Ovary (tissue), 10 donors: ENCODE data around the gene IDH2. TPM values are rescaled to one million over a fixed set of nuclear protein-coding genes. Genes with fewer than 3 reads are reported as not detected.
"Not testable (repeated sequence)": the region's sequence is repeated elsewhere in the genome, so short reads cannot be mapped to it uniquely, and the experiment has no call there.

Source experiments
- DNase-seq, 5 donors: peaks; one replicate each; pipeline ENCODE4 v3.0.0-alpha.2; 2019 to 2020
- H3K27ac ChIP-seq, 2 donors: fragments of 200-600 bp; one replicate each; pipeline versions ENCODE4 v1.5.1 to v1.8.0; 2019 to 2022
- H3K27me3 ChIP-seq: fragments of 200-600 bp; one replicate; pipeline ENCODE4 v1.8.0; 2022
- H3K36me3 ChIP-seq: fragments of 200-600 bp; sonication (generic); one replicate; pipeline ENCODE4 v1.5.1; 2019
- H3K4me1 ChIP-seq: one replicate; pipeline ENCODE4 v1.8.1; 2013; ENCODE audit warnings: mild to moderate bottlenecking, moderate library complexity; ENCODE audit not compliant: insufficient read depth
- H3K4me3 ChIP-seq: fragments of 200-600 bp; sonication (generic); one replicate; pipeline ENCODE4 v1.5.1; 2017
- H3K9me3 ChIP-seq, 2 donors: fragments of 200-600 bp in 1 of 2; sonication (generic) in 1 of 2; one replicate each; pipeline versions ENCODE4 v1.5.1 to v1.8.1; 2013 to 2019; ENCODE audit warnings: mild to moderate bottlenecking in 1 of 2, moderate library complexity in 1 of 2
- EP300 ChIP-seq: sonication (generic); formaldehyde crosslinking; IDR thresholded peaks from one replicate; pipeline ENCODE4 v1.6.1; 2017; ENCODE audit warnings: antibody characterized with exemption
- POLR2A ChIP-seq: fragments of 450-650 bp; IDR thresholded peaks from one replicate; pipeline ENCODE4 v1.6.1; 2017; ENCODE audit warnings: antibody characterized with exemption, mild to moderate bottlenecking, moderate library complexity
- WGBS, 3 donors: extraction: QIAGEN DNeasy Blood & Tissue Kit in 1 of 3; methylation state at CpG; one replicate each; pipeline versions ENCODE4 v1.1.5 to v1.1.7; 2013 to 2017; 5-methylcytosine and 5-hydroxymethylcytosine counted together
- intact Hi-C, 4 donors: fragments of 100-400 bp; cut with DNase I; formaldehyde crosslinking; loops; one replicate each; pipeline versions ENCODE4 v1.11.0 to v1.15.1; 2022 to 2023
- long read RNA-seq, 3 donors: library from polyadenylated mRNA in 2 of 3; unstranded in 2 of 3; transcript quantifications; one replicate each; pipeline ENCODE4 v2.0.0 and lab custom pipeline, GENCODE V29; 2021 to 2026
- polyA plus RNA-seq, 2 donors: library from polyadenylated mRNA; stranded (reverse); fragments of 200-250 nt in 1 of 2; fragments of 350-450 nt in 1 of 2; fragmentation: Illumina TruSeq in 1 of 2; extraction: RNeasy Lipid Tissue Mini Kit (QIAGEN cat#74804) in 1 of 2; gene quantifications; one replicate each; pipeline ENCODE4 v1.2.3, GENCODE V29; 2013 to 2014
- total RNA-seq, 7 donors: library from RNA; depleted of rRNA in 2 of 7; stranded (reverse); fragments of >200 nt in 2 of 7; fragmentation: NEBNext Ultra II Directional in 3 of 7; extraction: Animal tissue kit (Norgen Biotek cat#: 25700) in 3 of 7; gene quantifications; one replicate each; pipeline versions ENCODE4 v1.1.0 to v1.2.4, GENCODE V29; 2016 to 2023
- TF ChIP-seq, protein P1 (sequence below), 3 donors: fragments of 450-650 bp in 2 of 3; fragments of 200-600 bp in 1 of 3; IDR thresholded peaks; one replicate each; pipeline versions ENCODE4 v1.5.1 to v1.8.0; 2016 to 2022; ENCODE audit warnings: antibody characterized with exemption in 3 of 3, mild to moderate bottlenecking in 1 of 3
- donor health status: DM: no; HTN: no; CAD: no; lungs with moderate emphysema.
- donor health status: DM: no; HTN: no; CAD: no.
- donor health status: Bipolar disorder and iron deficiency.
- donor health status: DM: yes; HTN: yes; CAD: no.
- donor health status: DM: no; HTN: no; CAD: no.
- donor health status: DM: yes; HTN: yes; CAD: no.

Gene IDH2
- total RNA-seq = 10 to 100 TPM; 13.7 to 44.6 (median 25.4) TPM
- 10 to 100 TPM; 21.3 to 27.4 TPM for polyA plus RNA-seq
- long read RNA-seq, donor 1, transcript IDH2-201 (11 exons, 2,694 nt) = major isoform, 128 of 148 reads
- long read RNA-seq, donor 1, partial matches to known transcripts = 12 of 148 reads
- long read RNA-seq, donor 1, other reads (novel, unspliced or antisense) = 6 of 148 reads
- long read RNA-seq, donor 2, transcript IDH2-201 (11 exons, 2,694 nt) = major isoform, 15 of 15 reads
- long read RNA-seq, donor 2, partial matches to known transcripts = 0 of 15 reads
- long read RNA-seq, donor 2, other reads (novel, unspliced or antisense) = 0 of 15 reads
- long read RNA-seq, donor 3, transcript IDH2-201 (11 exons, 2,694 nt) = major isoform, 74 of 88 reads
- long read RNA-seq, donor 3, partial matches to known transcripts = 5 of 88 reads
- long read RNA-seq, donor 3, other reads (novel, unspliced or antisense) = 7 of 88 reads

DNA sequence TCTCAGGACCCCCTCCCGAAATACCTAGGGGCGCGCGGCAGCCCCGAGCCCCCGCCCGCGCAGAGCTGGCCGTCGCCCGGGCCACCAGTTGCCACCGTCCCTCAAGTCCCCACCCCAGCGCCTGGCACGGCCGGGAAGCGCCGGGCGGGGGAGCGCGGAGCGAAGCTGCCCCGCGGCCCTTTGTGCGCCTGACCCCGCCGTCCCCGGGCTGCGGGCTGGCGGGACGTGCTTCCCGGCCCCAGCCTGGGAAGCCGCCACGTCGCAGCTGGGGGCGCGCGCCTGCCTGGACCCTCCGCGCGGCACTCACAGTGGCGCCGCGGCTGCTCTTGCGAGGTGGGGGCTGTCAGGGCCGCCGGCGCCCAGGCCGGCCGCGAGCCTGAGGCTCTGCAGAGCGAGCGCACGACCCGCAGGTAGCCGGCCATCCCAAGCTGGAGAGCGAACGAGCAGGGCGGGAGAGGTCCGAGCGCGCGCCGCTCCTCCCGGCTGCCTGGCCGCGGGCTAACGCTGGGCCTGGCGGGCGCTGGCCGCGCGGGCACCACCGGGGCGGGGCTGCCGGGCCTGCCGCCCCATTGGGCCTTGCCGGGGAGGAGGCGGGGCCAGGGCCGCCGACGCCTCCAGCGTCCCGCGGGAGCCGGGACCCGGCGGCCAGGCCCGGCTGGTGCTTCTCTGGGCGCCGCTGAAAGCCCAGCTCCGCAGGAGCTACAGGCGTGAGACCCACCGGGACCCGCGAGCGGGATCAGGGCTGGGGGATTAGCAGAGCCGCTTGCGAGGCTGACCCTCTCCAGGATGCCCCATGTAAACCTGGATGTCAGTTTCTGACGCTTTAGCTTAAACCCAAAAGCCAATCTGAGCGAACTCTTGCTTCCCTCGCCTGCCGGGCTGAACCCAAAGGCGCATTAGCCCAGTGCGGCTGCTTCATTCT lies at the start of gene IDH2:
IDH2 (minus strand) TSS at position 500 of the 922 bp plus-strand sequence; CDS start at position 422, 78 bp downstream.
- TF ChIP-seq, protein P1, sequence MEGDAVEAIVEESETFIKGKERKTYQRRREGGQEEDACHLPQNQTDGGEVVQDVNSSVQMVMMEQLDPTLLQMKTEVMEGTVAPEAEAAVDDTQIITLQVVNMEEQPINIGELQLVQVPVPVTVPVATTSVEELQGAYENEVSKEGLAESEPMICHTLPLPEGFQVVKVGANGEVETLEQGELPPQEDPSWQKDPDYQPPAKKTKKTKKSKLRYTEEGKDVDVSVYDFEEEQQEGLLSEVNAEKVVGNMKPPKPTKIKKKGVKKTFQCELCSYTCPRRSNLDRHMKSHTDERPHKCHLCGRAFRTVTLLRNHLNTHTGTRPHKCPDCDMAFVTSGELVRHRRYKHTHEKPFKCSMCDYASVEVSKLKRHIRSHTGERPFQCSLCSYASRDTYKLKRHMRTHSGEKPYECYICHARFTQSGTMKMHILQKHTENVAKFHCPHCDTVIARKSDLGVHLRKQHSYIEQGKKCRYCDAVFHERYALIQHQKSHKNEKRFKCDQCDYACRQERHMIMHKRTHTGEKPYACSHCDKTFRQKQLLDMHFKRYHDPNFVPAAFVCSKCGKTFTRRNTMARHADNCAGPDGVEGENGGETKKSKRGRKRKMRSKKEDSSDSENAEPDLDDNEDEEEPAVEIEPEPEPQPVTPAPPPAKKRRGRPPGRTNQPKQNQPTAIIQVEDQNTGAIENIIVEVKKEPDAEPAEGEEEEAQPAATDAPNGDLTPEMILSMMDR (IDR thresholded peaks at IDR 0.05) = peak in 1 of 3 donors; percentile 33
- peak; percentile 73 for TF ChIP-seq POLR2A
- TF ChIP-seq EP300 = no peak
- peak within 1 kb of the TSS; percentile 85 for H3K4me3 ChIP-seq
- H3K27ac ChIP-seq = peak within 1 kb of the TSS; percentile 83 to 92
- 0 to 1% (median 0%) methylated on average over 54 to 102 of the region's 104 CpGs for WGBS, 3 donors
- DNase-seq = peak; percentile 76 to 88 (median 81)
- H3K4me1 ChIP-seq = peaks cover 10% of the 10 kb centered on the region
- H3K27me3 ChIP-seq = no peaks in the 10 kb centered on the region
- H3K9me3 ChIP-seq = no peaks in the 10 kb centered on the region
- no peaks in the 10 kb centered on the region for H3K36me3 ChIP-seq
- intact Hi-C loops = no loop called here

DNA sequence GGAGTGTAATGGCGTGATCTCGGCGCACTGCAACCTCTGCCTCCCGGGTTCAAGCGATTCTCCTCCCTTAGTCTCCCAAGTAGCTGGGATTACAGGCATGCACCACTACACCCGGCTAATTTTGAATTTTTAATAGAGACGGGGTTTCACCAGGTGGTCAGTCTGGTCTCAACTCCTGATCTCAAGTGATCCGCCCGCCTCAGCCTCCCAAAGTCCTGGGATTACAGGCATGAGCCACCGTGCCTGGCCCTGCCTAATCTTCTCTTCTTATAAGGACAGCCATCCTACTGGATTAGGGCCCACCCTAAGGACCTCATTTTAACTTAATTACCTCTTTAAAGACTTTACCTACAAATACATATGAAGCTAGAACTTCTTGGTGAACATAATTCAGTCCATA lies 48.3 kb upstream of the IDH2 start:
- 94 to 96% (median 94%) methylated on average over 10 of the region's 10 CpGs for WGBS, 3 donors
- not testable (repeated sequence) for H3K36me3 ChIP-seq, H3K27ac ChIP-seq, DNase-seq, H3K4me1 ChIP-seq, H3K4me3 ChIP-seq, H3K27me3 ChIP-seq, H3K9me3 ChIP-seq
- intact Hi-C loops = loop anchor here in 1 of 4 donors (5.0 kb wide), 1 partner anchor 162 kb away; no protein-coding TSS in a partner anchor

DNA sequence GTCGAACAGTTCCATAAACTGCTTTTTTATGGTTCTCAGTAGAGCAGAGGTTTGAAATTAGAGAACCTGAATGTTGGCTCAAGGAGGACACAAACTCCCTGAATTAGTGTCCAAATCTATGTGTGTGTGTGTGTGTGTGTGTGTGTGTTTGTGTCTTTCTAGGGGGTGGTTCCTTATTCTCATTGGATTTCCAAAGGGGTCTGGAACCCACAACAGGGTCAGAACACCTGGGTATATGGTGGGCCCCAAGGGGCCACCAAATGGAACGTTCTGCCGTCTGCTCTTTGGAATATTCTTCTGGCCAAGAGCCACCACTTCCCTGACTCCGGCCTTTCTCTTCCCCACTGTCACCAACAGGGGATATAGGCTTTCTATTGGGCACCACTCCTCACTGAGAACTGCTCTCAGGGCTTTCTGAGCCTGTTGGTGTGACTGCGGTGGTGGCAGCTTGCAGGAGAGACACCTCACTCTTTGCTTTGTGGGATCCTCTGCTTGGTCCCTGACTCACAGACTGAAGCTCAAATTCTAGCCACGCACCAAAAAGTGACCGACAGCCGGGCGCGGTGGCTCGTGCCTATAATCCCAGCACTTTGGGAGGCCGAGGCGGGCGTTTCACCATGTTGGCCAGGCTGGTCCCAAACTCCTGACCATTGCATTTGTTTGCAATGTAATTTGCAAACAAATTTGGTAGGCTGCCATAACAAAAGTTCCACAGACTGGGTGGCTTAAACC lies 47.5 kb upstream of the IDH2 start:
- 78 to 80% (median 80%) methylated on average over 14 of the region's 14 CpGs for WGBS, 3 donors
- H3K4me1 ChIP-seq = peaks cover 2% of the 10 kb centered on the region
- TF ChIP-seq POLR2A (no peak), EP300 (no peak)
- TF ChIP-seq, protein P1 (IDR thresholded peaks at IDR 0.05) = no peak
- no peaks in the 10 kb centered on the region for H3K9me3 ChIP-seq
- no peak for DNase-seq
- no peaks in the 10 kb centered on the region for H3K36me3 ChIP-seq
- no peaks in the 10 kb centered on the region for H3K27me3 ChIP-seq
- intact Hi-C loops = loop anchor here in 1 of 4 donors (5.0 to 10.0 kb wide), 2 partner anchors 163 to 1565 kb away; no protein-coding TSS in a partner anchor
- H3K27ac ChIP-seq = peak overlapping the region in 1 of 2 donors; percentile 18
- no peak overlapping the region for H3K4me3 ChIP-seq

DNA sequence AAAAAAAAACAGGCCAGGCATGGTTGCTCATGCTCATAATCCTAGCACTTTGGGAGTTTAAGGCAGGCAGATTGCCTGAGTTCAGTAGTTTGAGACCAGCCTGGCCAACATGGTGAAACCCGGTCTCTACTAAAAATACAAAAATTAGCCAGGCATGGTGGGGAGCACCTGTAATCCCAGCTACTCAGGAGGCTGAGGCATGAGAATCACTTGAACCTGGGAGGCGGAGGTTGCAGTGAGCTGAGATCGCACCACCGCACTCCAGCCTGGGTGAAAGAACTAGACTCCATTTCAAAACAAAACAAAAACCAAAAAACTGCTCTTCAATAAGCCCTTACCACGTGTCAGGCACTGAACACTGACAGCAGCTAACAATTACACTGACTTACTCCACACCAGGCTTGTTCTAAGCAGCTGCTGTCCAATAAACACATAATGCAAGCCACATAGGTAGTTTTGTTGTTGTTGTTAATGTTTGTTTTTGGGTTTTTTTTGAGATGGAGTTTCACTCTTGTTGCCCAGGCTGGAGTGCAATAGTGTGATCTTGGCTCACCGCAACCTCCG lies 44.0 kb upstream of the IDH2 start:
- intact Hi-C loops = loop anchor here in 1 of 4 donors (10.0 kb wide), 1 partner anchor 1561 kb away; no protein-coding TSS in a partner anchor
- WGBS, 3 donors = 93% methylated on average over 7 of the region's 7 CpGs
- not testable (repeated sequence) for H3K4me3 ChIP-seq, DNase-seq, H3K27me3 ChIP-seq, H3K9me3 ChIP-seq, H3K4me1 ChIP-seq, H3K36me3 ChIP-seq, H3K27ac ChIP-seq
